HCEC 1CT (cell line): ENCODE data around the gene NRXN3.

Source experiments
- DNase-seq: peaks from one replicate; pipeline ENCODE4 v3.0.0-alpha.2; 2017

NRXN3 gene

DNA sequence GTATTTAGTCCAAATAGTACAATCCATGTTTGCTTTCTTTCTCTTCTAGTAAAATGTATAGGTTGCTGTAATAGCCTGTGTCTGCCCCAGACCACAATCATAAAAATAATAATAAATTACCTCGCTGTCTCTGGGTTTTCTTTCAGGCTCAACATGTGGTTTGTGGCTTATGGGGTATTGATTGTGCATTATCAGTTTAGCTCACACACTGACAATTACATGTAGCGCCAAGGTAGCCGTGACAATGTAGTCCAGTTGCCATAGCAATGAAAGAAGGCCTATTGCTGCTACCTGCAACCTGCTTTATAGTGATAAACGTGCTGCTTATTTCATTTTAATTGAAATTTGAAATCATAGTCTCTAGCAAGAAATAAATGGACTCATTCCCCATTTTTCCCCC is 1009.8 kb downstream of the NRXN3 start:
- DNase-seq = no peak

DNA sequence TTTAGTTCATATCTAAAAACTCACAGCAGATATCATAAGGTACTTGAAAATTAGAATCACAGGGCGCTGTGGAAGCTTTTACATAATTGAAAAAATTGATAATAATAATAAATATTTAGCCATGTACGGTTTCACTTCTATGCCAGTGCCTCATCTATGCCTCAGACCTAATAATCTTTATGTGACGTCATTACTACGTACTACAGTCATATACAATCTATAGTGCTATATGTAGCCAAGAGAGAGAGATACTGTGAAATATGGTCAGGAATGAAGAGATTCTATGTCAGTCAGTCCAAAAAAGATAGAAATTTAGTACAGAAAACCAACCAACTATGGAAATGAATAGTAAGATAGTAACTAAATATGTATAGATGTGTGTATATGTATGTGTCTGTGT is 1010.5 kb downstream of the NRXN3 start:
- DNase-seq = no peak

DNA sequence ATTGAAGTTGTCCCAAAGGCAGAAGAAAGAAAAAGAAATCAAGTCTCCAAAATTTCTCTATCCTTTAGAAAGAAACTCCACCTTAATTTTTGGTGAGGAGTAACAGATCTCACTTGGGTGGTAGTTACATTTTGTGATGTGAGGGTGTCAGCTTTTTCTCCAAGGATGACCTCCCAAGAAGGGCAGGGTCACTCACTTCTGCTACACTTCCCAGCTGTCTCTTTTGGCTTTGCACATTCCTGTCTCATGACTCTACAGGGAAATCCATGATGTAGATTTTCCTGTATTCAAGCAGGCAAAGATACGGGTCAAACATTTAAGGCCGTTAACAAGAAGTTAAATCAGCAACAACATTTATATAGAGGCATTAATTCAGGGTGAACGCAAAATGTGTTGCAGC is 1016.4 kb downstream of the NRXN3 start:
- DNase-seq = peak; percentile 72

DNA sequence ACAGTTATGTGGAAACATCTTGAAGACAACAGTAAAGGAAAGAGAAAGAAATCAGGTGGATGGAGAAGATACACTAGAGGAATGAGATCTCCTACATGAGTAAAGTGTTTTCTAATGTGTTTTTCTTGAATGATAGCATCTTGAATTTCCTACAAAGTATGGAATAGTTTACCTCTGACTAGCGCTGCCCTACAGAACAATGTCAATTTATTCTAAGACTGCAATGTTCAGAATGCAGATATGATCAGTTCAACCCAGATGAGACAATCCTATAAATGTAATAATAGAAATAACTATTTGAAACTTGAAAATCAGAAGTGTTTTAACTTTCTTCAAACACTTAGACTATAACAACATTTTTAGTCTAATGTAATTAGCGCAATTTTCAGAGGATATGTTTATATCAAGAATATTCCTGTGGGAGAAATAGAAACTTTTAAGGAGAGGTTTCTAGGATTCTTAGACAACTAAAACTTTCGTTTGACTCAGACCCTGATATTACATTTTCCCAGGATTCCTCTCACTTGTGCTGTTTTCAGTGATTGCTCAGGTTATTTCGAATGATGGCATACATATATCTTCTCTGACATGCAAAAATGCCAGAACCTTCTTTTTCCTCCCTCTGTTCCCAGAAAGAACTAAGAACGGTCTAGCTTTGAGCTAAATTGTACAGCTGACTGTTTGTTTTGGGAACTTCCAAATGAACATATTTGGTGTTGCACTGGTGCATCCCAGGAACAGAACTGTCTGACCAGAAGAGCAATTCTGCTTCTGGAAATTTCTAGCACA is 1023.7 kb downstream of the NRXN3 start:
- peak; percentile 32 for DNase-seq

DNA sequence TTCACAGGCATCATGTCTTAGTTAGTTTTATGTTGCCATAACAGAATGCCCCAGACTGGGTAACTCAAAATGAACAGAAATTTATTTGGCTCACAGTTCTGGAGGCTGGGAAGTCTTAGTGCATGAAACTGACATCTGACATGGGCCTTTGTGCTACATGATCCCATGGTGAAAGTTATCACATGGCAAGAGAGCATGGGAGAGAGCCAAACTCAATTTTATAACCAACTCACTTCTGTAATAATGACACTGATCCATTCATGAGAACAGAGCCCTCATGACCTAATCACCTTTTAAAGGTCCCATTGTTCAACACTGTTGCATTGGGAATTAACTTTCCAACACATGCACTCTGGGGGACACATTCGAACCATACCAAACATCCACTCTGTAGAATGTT is 1026.0 kb downstream of the NRXN3 start:
- DNase-seq = no peak

DNA sequence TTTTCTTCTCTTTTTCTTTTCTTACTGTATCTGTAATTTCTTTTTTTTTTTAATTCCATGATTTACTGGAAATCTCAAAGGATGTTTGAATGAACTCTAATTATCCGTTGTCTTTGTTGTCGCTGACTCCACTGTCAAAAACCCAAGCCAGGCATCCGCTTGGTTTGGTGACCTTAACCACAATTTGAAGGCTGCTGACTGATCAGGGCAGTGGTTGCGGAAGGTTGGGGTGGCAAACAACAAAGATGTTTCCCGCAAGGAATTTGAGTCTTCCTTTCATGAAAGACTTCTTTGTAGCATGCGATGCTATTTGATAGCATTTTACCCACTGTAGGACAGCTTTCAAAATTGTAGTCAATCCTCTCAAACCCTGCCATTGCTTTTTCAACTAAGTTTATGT is 1027.3 kb downstream of the NRXN3 start:
- DNase-seq = no peak

DNA sequence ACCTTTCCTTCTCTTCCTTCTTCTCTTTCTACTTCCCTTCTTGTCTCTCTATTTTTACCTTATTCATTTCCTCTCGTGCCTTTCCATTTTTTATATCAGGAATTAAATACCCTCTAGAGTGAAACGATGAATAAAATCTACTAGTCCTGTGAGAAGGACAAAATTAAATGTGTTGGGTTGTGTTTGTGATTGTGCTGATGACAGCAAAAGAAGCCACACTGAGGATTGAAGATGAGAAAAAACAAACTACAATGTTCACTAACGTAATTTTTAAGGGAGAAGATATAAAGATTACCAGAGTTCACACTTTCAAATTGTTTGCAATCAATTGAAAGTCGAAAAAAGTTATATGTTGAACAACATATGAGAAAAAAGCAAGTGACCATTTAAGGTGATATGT is 1029.0 kb downstream of the NRXN3 start:
- no peak for DNase-seq

DNA sequence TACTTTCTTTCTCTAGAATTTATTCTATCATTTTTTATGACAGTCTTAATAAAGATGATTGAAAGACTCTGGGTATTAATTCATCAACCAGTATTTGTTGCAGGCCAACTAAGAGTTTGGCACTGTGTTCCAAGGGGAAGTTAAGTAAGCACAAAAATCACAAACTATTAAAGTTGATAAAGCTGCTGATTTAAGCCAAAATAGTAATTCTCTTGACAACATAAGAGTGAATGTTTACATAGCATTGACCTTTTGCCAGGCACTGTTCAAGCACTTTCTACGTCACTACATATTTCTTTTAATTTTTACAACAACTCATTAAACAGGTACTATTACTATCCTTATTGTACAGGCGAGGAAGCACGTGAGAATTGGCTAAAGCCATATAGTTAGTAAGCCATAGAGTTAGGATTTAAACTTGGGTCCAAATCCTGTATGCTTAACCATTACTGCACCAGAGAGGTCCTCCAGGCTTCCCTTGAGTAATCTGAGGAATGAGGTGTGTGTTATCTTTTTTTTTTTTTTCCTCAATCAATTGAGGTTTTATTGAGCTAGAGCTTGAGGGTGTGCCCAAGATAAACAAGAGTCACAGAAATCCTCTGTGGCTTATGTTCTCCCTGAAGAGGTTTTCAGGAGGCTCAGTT is 1031.5 kb downstream of the NRXN3 start:
- no peak for DNase-seq

DNA sequence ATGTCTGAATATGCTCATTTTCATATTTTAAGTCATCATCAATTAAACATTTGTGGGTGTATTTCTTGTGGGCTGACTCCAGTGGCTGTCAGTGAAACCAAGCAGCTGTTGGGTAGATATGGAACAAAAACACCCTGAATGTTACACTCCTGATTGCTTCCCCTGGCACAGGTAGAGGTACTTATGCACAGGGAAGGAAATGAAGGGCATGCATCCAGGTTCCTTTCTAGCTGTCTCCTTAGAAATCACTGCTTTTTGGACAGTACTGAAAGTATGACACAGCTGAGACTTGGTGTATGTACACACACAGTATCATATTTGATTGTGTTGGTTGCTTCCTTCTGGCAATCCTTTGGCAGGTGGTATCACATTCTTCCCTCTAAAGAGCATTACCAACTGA is 1034.4 kb downstream of the NRXN3 start:
- no peak for DNase-seq

DNA sequence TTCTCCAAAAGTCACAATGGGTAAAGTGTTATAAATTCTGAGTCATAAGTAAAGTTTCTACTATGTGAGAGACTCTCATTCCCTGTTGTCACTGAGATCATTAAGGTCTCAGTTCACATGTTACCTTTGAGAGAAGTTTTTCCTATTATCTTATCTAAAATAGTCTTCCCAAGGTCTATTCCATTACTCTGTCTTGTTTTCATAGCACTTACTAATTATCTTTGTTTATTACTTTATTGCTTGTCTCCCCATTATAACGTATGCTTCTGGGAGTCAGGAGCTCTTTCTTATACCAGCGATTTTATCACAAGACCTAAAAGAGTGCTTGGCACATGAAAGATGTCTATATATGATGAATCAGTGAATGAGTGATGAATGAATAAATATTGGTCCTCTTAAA is 1039.2 kb downstream of the NRXN3 start:
- no peak for DNase-seq

DNA sequence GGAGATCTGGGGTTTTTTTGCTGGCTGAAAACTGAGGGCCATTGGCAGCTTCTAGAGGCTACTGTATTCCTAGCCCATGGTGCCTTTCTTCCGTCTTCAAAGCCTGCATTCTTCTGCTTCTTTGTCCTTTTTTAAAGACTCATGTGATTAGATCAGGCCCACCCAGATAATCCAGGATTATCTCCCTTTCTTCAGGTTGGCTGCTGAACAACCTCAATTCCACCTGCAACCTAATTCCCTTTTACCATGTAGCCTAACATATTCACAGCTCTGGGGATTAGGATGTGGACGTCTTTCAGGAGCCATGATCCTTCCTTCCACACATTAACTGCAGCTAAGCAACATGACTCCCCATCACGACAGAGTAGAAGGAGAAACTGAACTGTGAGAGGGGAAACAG is 1055.6 kb downstream of the NRXN3 start:
- no peak for DNase-seq

DNA sequence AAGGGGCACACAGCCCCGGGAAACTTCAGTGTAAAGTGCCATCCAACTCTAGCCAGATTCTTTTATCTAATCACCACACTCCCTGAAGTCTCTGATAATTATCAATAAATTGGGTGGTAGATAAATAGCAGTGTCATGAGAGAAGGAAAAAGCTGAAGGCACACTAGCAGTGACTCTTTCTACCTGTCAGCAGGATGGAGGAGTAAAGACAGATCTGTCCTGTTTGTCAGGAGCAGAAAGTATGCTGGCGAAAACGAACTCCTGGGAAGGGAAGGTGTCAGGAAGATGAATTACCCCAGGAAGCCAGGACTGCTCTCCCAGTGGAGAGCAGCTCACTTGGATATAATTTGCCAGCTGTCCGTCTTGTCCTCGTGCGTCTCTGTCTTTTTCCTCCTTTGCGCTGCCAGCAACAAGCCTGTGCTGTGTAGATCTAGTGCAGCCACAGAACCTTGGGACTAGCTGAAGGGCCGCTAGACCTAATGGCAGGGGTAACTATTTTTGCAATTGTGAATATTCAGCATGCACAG is 1059.3 kb downstream of the NRXN3 start:
- DNase-seq = no peak

DNA sequence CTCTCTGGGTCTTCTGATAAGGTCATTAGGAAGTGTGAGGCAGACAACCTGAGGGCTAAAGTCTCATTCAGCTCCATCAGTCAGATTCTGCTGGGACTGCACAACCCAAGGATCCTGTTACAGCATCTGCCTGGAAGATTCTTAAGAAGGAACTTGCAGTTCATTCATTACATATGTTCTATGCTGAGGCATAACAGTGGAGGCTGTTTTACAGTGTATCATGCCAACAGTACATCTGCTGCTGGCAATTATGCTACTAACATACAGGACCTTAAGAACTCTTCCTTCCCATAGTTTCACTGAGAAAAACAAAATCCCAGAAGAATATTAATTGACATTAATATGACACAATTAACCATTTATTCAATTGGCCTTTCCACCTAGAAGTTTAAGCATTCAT is 1072.5 kb downstream of the NRXN3 start:
- DNase-seq = no peak

DNA sequence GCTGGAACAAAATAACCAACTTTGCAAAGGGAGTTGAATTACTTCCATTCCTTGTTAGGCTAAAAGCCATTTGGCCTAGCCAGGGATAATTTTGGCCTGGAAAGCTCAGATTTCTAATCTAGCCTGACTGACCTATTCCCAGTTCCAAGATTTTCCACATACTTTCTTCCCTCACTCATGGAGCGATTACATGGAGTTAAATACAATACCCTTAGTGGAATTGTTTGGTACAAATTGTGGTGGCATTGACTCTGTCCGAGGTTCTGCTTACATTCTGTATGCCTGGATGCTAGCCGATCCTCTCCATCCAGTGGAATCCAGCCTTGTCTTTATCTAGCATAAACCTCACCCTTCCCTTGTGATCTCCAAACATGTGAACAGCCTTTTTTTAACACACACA is 1076.0 kb downstream of the NRXN3 start:
- DNase-seq = no peak

DNA sequence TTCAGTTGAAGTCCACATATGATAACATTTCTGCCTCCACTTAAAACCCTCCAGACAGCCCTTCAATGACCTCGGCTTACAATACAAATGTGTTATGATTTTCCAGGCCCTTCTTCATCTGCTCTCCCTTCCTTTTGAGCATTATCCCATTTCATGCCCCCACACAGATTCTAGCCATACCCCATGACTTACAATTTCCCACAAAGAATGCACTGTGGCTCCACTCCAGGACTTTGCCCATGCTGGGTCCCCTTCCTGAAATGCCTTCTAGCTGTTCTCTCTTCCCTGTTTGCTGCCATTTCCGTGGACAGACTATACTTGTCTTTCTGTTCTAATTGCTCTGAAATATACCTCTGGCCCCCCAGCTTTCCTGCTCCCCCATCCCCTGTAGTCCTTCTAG is 1078.0 kb downstream of the NRXN3 start:
- DNase-seq = no peak

DNA sequence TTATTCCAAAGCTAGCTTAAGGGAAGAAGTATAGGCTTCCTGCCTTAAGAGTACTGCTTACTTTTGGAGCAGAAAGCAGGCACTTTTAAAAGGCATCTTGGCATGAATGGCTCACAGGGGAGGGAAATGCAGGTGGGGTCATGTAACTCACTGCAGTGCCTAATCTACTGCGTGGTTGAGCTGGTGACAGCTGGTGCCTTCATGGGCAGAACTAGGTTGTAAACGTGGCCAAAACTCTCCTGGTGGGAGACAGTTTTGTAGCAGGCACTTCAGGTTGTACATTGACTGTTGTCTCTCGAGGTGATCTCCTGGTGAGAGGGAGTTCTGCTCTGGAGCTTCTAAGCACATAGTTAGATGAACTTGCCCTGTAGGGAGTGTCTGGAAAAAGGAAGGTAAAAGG is 1078.6 kb downstream of the NRXN3 start:
- no peak for DNase-seq

DNA sequence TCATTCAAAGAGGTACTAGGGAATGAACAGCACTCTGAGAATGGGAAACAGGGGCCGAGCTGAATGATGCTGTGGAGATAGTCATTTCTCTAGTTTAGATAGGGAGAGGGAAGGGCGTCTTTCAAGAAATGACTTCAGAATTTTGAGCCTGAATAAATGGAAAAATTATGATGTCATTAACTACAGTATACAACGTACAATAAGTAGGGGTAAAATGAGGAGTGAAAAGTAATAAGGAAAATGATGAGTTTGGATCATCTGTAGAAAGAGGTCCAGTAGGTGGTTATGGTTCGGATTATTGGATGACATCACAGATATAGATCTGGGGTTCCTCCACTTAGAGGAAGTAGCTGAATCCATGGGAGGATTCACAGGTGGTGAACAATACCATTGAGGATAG is 1081.1 kb downstream of the NRXN3 start:
- no peak for DNase-seq

DNA sequence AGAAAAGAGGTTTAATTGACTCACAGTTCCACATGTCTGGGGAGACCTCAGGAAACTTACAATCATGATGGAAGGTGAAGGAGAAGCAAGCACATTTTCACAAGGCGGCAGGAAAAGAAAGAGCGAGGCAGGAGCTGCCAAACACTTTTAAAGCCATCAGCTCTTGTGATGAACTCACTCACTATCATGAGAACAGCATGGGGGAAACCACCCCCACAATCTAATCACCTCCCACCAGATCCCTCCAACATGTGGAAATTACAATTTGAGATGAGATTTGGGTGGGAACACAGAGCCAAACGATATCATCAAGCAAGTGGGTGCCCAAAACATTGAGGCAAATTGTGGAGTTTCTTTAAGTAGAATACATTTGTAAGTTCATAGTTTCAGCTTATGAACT is 1083.4 kb downstream of the NRXN3 start:
- no peak for DNase-seq

DNA sequence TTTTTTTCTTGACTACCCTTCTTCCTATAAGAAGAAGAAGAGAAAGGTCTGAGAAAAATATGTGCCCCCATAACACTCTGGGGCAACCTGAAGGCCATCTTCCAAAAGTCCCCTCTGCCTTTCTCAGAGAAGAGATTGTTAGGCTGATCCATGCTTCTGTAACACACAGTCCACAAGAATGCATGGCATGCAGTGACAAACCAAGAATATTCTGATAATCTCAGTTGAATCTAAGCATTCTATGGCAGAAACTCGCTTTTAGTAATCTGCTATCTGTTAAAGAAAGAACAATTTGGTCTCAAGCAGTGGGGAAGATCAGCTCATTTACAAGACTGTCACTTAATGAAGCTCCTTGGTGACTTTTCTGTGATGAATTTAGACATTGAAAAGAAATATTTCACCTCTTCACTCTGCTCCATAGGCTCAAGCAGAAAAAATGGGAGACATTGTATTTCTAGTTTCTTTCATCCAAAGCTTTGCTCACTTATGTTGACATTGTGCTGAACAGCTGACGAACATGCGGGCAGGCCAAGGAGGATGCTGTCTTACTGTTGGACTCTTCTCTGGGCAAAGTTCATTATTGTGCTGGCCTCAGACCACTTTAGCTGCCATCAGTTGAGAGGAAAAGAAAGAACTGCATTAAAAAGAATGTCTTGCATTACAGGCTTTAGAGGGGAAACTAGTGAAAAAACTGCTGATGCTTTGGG is 1084.0 kb downstream of the NRXN3 start:
- peak; percentile 38 for DNase-seq

DNA sequence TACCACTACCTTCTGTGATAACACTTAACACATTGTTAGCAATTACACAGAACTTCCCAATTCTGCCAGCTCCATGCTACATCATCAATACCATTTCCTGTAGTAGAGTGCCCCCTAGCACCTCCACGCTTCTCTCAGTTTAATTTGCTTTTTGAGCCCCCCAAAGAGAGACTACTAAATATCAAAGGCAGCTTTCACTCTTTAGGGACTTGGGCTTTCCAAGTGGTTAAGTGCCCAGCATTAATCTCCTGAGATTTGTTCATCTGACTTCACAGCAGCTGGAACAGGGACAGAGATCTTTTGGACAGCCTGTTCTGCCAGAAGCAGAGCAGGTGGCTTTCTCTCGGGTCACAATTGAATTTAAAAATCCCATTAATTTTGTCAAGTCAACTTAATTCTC is 1086.2 kb downstream of the NRXN3 start:
- peak; percentile 2 for DNase-seq

DNA sequence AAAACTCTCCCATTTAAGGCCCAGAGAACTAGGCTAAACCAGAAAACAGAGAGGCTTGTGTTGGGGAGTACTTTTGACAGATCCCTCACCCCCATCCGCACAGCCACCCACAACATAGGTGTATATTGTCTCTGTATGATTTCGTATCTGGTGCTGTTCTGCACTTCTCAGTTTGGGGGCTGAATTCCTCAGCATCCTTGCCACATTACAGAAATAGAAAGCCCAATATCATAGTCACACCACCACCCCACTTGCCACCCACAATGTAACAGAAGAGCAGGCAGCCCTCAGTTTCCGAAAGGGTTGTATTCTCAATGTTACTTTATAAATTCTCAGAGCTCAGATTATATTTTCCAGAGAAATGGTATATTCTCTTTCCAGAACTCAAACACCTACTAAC is 1090.2 kb downstream of the NRXN3 start:
- no peak for DNase-seq

DNA sequence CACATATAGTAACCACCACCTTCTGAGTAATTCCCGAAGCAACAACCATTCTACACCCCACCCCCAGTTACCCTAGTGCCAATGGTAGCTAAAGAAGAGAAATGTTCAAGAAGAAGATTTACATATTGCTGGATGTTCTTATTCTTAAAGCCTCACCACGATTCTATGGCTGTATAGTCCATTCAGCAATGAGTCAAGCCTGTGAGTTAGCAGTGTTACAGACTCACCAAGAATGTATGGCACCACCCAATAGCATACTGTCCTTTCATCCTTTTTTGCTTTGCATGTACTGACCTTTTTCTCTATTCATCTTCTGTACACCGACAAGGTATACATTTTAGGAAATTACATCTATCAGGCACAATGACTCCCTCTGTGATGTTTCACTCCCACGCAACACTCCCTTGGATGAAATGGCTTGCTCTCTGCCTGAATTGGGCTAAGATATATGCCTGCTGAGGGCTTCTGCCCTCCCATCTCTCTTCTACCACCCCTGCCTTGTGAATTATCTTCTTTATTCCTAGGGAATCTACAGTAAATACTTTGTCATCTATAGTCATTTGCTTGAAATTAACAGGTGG is 1095.3 kb downstream of the NRXN3 start:
- DNase-seq = peak; percentile 59

DNA sequence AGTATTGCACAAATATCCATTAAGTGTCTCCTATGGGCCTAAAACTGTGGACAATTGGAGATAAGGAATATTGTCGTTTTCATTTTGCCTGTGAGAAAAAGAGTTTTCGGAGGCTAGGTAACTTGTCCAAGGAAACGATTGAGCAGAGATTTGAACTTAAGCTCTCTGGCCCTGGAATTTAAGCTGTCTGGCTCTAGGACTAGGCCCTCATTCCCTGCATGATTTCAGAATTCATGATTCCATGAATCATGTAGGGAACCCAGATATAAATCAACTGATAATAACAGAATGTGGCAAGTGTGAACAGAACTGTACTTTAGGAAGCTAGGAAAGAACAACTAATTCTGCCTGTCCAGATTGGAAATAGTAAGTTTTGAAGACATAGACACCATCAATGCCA is 1100.2 kb downstream of the NRXN3 start:
- DNase-seq = no peak

DNA sequence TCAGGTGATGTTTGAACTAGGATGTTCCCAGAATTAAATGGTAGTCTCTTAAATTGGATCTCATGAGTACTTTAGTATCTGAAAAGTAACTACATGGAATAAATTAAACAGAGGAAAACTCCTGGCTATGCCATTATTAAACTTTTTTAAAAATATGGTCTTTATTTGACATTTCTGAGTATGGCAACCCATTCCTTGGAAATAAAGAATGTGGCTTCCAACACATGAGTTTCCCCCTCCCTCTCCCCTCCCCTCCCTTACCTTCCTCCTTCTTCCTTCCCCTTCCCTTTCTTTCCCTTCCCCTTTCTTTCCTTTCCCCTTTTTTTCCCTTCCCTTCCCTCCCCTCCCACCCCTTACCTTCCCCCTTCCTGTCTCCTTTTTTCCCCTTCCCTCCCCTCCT is 1100.9 kb downstream of the NRXN3 start:
- DNase-seq = no peak
